Hematopoietic multipotent progenitor cell treated with erythropoietin and hydrocortisone succinate and interleukin-3 and kit ligand, for 6 days (in vitro differentiated cells): Measurements from ENCODE around the gene OR2V1.
A peak's percentile ranks its signal among the peaks of the same experiment; 100 is the strongest.
"Not testable (repeated sequence)": the region's sequence is repeated elsewhere in the genome, so short reads cannot be mapped to it uniquely, and the experiment has no call there.

Source experiments
- DNase-seq: peaks from one replicate; pipeline ENCODE4 v3.0.0-alpha.2; 2015

The OR2V1 gene

GRCh38 chr5:181159286-181160151 is 28.6 kb upstream of the OR2V1 start:
- DNase-seq = peak; percentile 89

GRCh38 chr5:181158869-181159268 is 27.9 kb upstream of the OR2V1 start:
- DNase-seq = no peak

DNA sequence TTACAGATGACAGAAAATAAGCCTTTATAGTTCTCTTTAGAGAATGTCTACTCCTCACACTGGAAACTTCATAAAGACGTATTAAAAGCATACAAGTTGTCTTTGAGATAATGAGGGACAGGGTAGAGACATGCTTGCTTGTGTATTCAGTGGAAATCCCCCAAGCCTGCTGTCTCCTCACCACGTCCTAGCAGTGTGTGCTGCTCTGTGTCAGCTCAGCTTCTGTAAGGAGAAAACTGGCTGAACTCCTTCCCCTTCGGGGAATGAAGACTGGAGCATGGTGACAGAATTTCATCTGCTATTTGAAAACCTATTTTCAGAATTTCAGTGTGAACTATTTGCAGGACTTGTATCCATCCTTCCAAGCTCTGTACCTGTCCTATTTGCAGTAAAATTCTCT is 25.8 kb upstream of the OR2V1 start:
- DNase-seq = no peak

DNA sequence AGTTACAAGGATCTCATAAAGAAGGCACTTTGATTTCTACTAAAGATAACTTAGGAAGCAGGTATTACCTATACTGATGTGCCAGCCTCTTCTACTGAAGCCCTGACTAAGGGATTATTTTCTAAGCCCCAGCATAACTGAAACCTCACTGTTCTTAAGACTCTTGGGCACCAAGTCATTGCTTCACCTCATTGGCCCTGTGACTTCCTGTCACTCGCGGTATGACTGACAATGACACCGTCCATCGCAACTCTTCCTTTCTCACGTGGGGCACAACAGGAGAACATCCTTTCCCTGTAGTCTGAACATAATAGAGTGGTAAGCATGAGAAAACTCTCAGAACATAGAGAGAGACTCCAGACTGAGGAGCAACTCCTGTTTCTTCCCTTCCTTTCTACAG is 22.8 kb upstream of the OR2V1 start:
- DNase-seq = no peak

DNA sequence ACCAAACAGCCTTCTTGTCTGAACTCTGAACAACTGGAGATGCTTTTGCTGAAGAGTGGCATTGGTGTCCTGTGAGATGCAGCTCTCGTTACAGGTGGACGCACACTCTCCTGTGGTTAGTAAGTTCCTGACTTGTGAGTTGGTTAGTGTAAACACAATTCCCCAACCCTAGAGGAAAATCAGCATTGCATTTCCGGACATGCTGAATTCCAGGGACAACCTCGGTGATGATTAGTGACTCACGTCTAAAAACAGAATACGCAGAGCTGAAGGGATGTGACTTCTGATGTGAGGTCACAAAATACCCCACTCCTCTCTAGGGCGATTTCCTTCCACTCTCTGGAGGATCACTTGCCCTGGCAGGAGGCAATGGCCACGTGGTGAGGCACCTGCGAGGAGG is 21.4 kb upstream of the OR2V1 start:
- no peak for DNase-seq

DNA sequence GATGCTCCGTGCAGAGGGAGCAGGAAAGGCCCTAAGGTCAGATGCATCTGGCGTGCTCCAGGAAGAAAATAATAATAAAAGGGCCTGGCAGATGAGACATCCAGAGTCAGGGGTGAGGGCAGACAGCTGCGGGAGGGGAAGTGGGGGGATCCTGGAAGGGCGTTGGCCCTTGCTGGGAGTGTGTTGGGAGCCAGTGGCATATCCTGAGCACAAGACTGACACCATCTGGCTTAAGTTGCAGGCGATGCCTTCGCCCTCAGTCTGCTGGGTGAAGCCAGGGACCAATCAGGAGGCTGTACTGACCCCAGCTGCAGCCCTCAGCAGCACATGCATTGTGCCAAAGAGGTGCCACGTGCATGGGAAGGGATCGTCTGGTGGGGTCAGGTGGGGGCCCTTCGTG is 20.2 kb upstream of the OR2V1 start:
- no peak for DNase-seq

DNA sequence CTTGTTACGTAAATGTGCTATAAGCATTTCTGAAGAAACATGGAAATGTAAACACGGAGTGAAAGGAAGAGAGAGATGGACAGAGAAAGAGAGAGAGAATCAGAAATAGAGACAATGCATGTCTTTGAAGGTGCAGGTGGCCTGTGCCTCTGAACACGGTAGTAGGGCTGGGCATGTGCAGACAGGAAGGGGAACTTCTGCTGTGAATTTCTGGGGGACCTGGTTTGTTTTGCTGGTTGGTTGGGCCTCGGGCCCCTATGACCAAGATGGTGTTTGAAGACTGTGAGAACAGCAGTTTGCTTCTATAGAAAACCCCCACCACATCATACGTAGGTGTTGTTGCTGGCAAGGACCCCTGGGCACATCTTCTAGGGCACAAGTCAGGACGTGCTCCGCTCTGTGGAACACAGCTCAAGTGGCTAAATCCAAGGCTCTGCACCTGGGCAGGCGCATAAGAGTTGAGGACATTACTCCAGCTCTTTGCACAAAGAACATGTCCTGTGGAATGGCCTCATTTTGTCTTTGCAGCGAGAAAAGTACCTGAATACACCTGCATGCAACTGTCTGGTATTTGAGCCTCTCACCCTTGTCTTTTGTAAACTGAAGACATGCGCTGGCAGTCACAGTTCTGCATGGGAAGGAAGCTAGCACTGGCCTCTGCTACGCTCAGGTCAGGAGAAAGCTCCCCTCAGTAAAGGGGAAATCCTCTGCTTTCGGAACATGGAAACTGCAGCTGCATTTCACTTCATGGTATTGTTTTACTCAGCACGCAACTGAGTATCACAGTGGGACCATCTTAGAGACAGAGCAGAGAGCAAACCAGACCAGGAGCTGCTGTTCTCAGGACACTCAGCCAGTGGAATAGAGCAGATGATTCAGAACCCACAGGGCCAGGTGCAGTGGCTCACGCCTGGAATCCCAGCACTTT is 19.1 kb upstream of the OR2V1 start:
- no peak for DNase-seq

- no peak for DNase-seq
Observed at GRCh38 chr5:181149355-181149754, 18.4 kb upstream of the OR2V1 start.

DNA sequence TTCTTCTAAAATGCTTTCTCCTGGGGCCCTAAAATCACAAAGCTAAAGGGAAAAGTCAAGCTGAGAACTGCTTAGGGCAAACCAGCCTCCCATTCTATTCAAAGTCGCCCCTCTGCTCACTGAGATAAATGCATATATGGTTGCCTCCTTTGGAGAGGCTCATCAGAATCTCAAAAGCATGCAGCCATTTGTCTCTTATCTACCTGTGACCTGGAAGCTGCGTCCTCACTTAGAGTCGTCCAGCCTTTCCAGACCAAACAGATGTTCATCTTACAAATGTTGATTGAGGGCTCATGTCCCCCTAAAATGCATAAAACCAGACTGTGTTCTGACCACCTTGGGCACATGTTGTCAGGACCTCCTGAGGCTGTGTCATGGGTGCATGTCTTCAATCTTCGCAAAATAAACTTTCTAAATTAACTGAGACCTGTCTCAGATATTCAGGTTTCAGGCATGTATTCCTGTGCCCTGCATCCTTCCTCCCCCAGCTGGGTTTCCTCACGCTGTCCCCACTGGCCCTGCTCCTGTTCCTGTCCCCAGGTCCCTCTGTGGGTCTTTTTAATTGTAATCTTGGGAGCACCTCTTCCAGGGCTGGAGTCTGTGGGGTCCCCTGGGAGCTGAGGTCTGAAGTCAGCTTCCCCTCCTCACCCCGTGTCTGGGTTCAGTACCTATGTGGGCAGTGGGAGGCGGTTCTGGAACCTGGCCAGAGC is 16.1 kb upstream of the OR2V1 start, which contains the start of gene OR2V2:
OR2V2 (plus strand) TSS at position 660 of the 710 bp plus-strand sequence. CDS start 7,357 bp downstream, outside the sequence.
- not testable (repeated sequence) for DNase-seq

DNA sequence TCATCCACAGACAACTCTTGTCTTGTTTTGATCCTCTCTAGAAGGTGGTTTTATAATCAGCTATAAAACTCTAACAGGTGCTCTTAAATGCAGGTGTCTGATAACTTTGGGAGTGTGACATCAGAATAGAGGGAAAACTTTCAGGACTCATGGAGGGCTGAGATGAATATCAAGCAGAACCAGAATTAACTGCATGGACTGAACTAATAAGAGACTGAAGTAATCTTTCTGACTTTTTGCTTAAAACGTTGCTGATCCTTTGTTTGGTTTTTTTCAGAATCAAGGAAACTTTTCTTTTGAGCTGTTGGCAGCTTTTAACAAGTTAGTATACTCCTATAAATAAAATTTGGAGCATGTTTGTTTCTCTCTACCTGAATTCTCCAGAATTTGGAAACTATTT is 14.2 kb upstream of the OR2V1 start:
- no peak for DNase-seq

- no peak for DNase-seq
Observed at GRCh38 chr5:181142054-181142453, 11.1 kb upstream of the OR2V1 start.

DNA sequence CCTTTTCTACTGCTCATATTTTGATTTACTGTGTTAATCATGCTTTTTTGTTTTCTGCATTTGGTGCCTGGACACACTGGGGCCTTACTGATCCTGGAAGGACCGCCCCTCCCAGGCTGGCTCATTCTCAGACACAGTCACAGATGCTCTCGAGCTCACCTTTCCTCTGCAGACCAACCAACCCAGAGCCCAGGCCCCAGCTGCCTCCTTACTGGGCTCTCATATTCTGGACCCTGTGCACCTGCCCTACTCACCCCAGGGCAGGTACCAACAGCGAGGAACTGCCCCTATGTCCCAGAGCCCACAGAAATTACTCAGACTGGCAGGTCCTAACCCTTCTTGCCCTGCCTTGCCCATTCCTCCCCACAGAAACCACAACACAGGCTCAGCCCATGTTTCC is 9.8 kb upstream of the OR2V1 start:
- no peak for DNase-seq

DNA sequence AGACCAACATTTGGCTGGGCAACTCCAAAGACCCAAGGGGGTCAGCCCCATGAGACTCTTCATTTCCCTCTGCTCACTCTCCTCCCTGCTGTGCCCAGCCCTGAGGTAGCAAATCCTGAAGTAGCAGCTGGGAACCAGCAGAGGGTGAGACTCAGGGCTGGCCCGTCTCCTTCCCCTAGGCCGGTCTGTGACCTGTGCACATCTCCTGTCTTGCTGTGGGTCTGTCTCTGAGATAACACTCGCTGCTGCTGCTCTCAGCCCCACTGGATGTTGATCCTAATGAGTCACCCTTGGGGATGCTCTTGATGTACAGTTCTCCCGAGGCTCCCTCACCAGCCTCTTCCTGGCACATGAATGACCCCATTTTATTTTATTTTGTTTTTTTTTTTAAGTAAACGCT is 7.3 kb upstream of the OR2V1 start:
- peak; percentile 41 for DNase-seq

GRCh38 chr5:181136361-181136955 is 5.5 kb upstream of the OR2V1 start:
- DNase-seq = no peak

- no peak for DNase-seq
Observed at GRCh38 chr5:181134259-181134658, 3.3 kb upstream of the OR2V1 start.

- peak; percentile 84 for DNase-seq
Observed at GRCh38 chr5:181133610-181134231, 2.8 kb upstream of the OR2V1 start.

DNA sequence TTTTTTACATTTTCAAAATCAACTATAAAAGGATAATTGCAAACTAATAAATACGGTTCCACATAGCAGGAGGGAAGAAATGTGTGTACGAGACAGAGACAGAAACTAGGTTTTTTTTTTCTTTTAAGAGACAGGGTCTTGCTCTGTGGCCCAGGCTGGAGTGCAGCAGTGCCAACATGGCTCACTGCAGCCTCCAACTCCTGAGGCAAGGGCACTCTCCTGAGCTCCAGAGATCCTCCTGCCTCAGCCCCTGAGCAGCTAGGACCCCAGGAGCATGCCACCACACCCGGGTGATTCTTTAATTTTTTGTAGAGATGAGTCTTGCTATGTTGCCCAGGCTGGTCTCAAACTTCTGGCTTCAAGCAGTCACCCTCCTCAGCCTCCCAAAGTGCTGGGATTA is 2.1 kb upstream of the OR2V1 start:
- DNase-seq = no peak

DNA sequence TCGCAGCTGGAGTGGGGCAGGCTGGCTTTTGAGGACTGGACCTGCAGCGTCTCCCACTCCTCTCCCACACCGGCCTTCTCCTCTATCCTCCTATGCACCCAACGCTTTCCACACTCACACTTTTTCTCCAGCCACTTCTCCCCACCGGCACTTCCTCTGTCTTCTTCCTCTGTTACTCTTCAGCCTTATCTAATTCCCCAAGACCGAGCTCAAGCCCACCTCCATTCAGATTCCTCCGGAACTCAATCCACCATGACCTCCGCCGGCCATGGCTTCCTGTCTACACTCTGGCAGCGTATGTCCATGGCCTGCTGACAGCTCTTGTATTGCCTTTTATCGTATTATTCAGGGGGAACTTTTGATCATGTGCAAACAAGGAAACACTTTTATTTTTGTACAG is 545 bp upstream of the OR2V1 start:
- no peak for DNase-seq

- not testable (repeated sequence) for DNase-seq
Observed at GRCh38 chr5:181130081-181130480, 888 bp downstream of the OR2V1 start.

DNA sequence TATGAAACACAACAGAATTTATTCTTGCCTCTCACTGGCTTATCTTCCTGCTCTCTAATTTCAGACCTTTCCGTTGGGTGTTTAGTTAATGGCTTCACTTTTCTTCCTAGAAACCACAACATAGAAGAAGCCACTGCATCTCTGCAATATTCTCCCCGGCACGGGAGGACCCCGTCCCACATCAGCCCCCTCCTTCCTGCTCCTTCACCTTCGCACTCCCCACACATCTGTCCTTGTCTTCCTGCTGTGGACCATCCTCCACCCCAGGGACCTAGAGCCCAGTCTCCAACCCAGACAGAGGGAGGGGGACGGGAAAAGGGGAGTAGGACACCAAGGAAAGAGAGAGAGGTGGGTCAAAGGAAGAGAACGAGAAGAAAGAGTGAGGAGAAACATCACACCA is 1.4 kb downstream of the OR2V1 start:
- DNase-seq = no peak

GRCh38 chr5:181127907-181128626 is 2.9 kb downstream of the OR2V1 start:
- DNase-seq = no peak

- DNase-seq = no peak
Observed at GRCh38 chr5:181127456-181127855, 3.5 kb downstream of the OR2V1 start.
